PC-9 (cell line): ENCODE data around the gene ARHGEF7. TPM values are rescaled to one million over a fixed set of nuclear protein-coding genes. Genes with fewer than 3 reads are reported as not detected.

Experiments used
- BruUV-seq: library from RNA; stranded (reverse); fragments of 400-500 nt; replicated peaks from 2 replicates; lab custom pipeline; 2021; lab: Mats Ljungman, UMichigan
- CTCF ChIA-PET: fragments of 300-600 bp; sonication (Branson Sonifier 250); formaldehyde crosslinking; loops from one replicate; lab custom pipeline; 2022; ENCODE audit warnings: antibody characterized with exemption; lab: Charles Lee
- POLR2A ChIA-PET: fragments of 300-600 bp; sonication (Branson Sonifier 250); formaldehyde crosslinking; loops from one replicate; lab custom pipeline; 2022; ENCODE audit warnings: antibody characterized with exemption; ENCODE audit not compliant: unreplicated experiment; lab: Charles Lee
- DNase-seq, 2 experiments: peaks; one replicate each; pipeline versions ENCODE4 v3.0.0 to v3.0.0-alpha.2; 2015 to 2022; ENCODE audit warnings: mixed read lengths in 1 of 2
- H2AFZ ChIP-seq: fragments of 200-600 bp; sonication (generic); 2 replicates; pipeline ENCODE4 v1.8.1; 2017; ENCODE audit warnings: antibody characterized with exemption
- H3F3A ChIP-seq: fragments of 200-600 bp; sonication (generic); 2 replicates; pipeline ENCODE4 v1.8.1; 2017; ENCODE audit warnings: antibody characterized with exemption, mild to moderate bottlenecking, low read depth; ENCODE audit not compliant: insufficient read depth
- H3K27ac ChIP-seq: fragments of 200-600 bp; sonication (generic); 2 replicates; pipeline ENCODE4 v1.6.1; 2016; ENCODE audit warnings: mixed run types
- H3K27me3 ChIP-seq: fragments of 200-600 bp; sonication (generic); 2 replicates; pipeline ENCODE4 v1.6.1; 2016; ENCODE audit warnings: low read depth, mixed run types; ENCODE audit not compliant: insufficient read depth
- H3K36me3 ChIP-seq: fragments of 200-600 bp; sonication (generic); 2 replicates; pipeline ENCODE4 v1.6.1; 2016; ENCODE audit warnings: low read depth, mixed run types
- H3K4me1 ChIP-seq: fragments of 200-600 bp; sonication (generic); replicated peaks from 2 replicates; pipeline ENCODE4 v1.6.1; 2016; ENCODE audit warnings: mixed run types; ENCODE audit not compliant: insufficient read depth
- H3K4me2 ChIP-seq: fragments of 200-600 bp; sonication (generic); 2 replicates; pipeline ENCODE4 v1.6.1; 2017; ENCODE audit warnings: mixed run types
- H3K4me3 ChIP-seq: fragments of 200-600 bp; sonication (generic); 2 replicates; pipeline ENCODE4 v1.6.1; 2016; ENCODE audit warnings: mixed run types
- H3K79me2 ChIP-seq: fragments of 200-600 bp; sonication (generic); 2 replicates; pipeline ENCODE4 v1.6.1; 2017; ENCODE audit warnings: low read depth, mixed run types
- H3K9me2 ChIP-seq: fragments of 200-600 bp; sonication (generic); 2 replicates; pipeline ENCODE4 v1.8.1; 2017; ENCODE audit warnings: mild to moderate bottlenecking; ENCODE audit not compliant: insufficient read depth
- H3K9me3 ChIP-seq: fragments of 200-600 bp; sonication (generic); 2 replicates; pipeline ENCODE4 v1.8.1; 2016; ENCODE audit warnings: low read depth; ENCODE audit not compliant: insufficient read depth
- H4K20me1 ChIP-seq: fragments of 200-600 bp; sonication (generic); 2 replicates; pipeline ENCODE4 v1.8.1; 2017; ENCODE audit not compliant: insufficient read depth
- EZH2 ChIP-seq: fragments of 200-600 bp; sonication (generic); IDR thresholded peaks from 2 replicates; pipeline ENCODE4 v1.8.0; 2017; ENCODE audit warnings: antibody characterized with exemption, low read depth
- intact Hi-C: fragments of 100-400 bp; cut with micrococcal nuclease; formaldehyde crosslinking; loops from one replicate; pipeline ENCODE4 v1.10.0; 2022; ENCODE audit not compliant: unreplicated experiment
- total RNA-seq: library from RNA; stranded (reverse); gene quantifications from 2 replicates; pipeline ENCODE4 v1.2.3, GENCODE V29; 2021
- TF ChIP-seq, protein P1 (sequence below): fragments of 200-600 bp; sonication (generic); conservative IDR thresholded peaks from 2 replicates; pipeline ENCODE4 v1.6.1; 2017; ENCODE audit warnings: mixed run types, antibody characterized with exemption, mild to moderate bottlenecking, moderate library complexity

ARHGEF7 gene
- total RNA-seq, 1 experiment from 2014 or later = 37.0 TPM

DNA sequence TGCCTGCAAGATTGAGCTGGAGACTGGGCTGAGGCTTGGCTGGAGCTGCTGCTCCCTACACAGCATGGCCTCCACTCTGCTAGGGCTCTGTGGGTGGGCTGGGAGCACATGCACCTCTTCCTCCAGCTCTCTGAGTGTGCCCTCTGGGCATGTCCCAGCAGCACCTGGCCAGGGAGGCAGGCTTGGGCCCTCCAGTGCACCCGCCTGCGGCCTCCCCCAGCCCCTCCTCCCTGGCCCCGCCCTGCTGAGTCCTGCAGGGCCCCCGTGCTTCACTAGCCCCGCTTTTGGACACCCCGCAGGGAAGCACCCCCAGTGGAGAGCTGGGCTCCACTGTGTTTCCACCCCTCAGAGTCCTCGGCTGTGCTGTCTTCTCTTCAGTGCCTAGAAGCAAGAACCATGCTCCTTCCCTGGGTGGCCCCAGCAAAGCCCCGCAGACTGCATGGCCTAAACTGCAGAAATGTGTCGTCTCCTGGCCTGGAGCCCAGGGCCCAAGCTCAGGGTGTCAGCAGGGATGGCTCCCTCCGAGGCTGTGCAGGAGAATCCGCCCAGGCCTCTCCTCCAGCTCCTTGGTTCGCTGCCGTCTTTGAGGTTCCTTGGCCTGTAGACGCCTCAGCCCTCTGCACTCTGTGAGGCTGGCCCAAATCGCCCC is 200.4 kb downstream of the ARHGEF7 start:
- H3K27ac ChIP-seq = no peak overlapping the region
- POLR2A ChIA-PET = no interaction called here
- no peaks in the 10 kb centered on the region for H3K9me2 ChIP-seq
- H3K4me3 ChIP-seq = no peak overlapping the region
- H3K36me3 ChIP-seq = no peaks in the 10 kb centered on the region
- no peaks in the 10 kb centered on the region for H3K9me3 ChIP-seq
- CTCF ChIA-PET = no interaction called here
- no peaks in the 10 kb centered on the region for H3F3A ChIP-seq
- BruUV-seq = no TSS peak
- no peak for DNase-seq
- no peaks in the 10 kb centered on the region for H4K20me1 ChIP-seq
- no peaks in the 10 kb centered on the region for H3K27me3 ChIP-seq
- H3K4me2 ChIP-seq = no peak overlapping the region
- no peaks in the 10 kb centered on the region for H3K4me1 ChIP-seq
- TF ChIP-seq, protein P1, sequence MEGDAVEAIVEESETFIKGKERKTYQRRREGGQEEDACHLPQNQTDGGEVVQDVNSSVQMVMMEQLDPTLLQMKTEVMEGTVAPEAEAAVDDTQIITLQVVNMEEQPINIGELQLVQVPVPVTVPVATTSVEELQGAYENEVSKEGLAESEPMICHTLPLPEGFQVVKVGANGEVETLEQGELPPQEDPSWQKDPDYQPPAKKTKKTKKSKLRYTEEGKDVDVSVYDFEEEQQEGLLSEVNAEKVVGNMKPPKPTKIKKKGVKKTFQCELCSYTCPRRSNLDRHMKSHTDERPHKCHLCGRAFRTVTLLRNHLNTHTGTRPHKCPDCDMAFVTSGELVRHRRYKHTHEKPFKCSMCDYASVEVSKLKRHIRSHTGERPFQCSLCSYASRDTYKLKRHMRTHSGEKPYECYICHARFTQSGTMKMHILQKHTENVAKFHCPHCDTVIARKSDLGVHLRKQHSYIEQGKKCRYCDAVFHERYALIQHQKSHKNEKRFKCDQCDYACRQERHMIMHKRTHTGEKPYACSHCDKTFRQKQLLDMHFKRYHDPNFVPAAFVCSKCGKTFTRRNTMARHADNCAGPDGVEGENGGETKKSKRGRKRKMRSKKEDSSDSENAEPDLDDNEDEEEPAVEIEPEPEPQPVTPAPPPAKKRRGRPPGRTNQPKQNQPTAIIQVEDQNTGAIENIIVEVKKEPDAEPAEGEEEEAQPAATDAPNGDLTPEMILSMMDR = no peak
- TF ChIP-seq EZH2 = no peak
- no peaks in the 10 kb centered on the region for H3K79me2 ChIP-seq
- intact Hi-C loops = no loop called here
- no peak overlapping the region for H2AFZ ChIP-seq

DNA sequence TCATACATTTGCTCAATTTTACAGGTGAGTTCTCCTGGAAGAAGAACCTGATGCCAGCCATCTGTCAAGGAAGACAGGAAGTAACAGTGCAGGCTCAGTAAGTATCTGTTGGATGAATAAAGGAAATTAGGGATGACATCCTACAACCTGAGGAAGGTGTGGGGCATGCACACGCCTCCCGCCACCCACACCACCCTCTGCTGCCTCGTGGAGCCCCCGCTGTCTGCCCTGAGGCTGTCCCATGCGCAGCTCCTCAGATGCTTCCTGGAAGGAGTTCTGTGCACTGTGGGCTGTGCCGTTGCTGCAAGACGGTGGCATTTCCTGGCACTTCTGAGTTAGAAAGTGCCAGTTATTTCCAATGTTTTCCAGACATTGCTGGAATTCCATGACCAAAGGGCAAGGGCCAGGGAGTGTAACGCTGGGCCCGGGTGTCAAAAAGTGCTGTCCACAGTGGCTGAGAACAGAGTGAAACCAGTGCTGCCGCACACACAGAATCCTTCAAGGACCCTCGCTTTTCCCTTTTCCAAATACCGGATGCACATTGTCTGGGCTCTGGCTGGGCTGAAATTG is 201.1 kb downstream of the ARHGEF7 start:
- Histone ChIP-seq H3K4me3 (no peak overlapping the region), H3F3A (no peaks in the 10 kb centered on the region), H4K20me1 (no peaks in the 10 kb centered on the region), H3K27ac (no peak overlapping the region), H3K79me2 (no peaks in the 10 kb centered on the region), H3K36me3 (no peaks in the 10 kb centered on the region), H3K9me3 (no peaks in the 10 kb centered on the region), H2AFZ (no peak overlapping the region), H3K9me2 (no peaks in the 10 kb centered on the region), H3K4me2 (no peak overlapping the region), H3K4me1 (no peaks in the 10 kb centered on the region), H3K27me3 (no peaks in the 10 kb centered on the region)
- BruUV-seq = no TSS peak
- no peak for TF ChIP-seq EZH2
- TF ChIP-seq, protein P1 = no peak
- DNase-seq = no peak
- ChIA-PET CTCF (no interaction called here), POLR2A (no interaction called here)
- intact Hi-C loops = no loop called here

DNA sequence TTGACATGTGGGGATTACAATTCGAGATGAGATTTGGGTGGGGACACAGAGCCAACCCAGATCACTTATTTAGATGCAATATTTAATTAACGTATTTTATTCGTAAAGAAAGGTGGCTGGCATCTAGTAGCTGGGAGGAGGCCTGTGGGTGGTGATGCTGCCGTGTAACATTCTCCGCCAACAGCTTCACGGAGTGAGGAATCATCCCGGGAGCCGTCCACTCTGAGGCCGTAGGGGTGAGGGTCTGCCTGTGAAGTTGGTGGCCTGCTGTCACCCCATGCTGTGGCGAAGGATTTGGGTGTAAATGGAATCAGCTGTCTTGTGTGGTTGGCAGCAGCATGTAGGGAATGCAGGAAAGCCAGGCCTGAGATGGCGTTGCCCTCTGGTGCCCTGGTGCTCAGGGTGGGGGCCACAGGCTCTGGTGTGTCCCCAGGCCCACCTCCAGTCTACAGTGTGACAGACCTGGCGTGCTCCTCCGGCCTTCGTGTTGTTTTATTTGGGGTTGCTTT is 202.0 kb downstream of the ARHGEF7 start:
- H3K27me3 ChIP-seq = no peaks in the 10 kb centered on the region
- no peak overlapping the region for H3K4me3 ChIP-seq
- no peaks in the 10 kb centered on the region for H4K20me1 ChIP-seq
- H3K79me2 ChIP-seq = no peaks in the 10 kb centered on the region
- no peak overlapping the region for H3K4me2 ChIP-seq
- no peak overlapping the region for H3K27ac ChIP-seq
- BruUV-seq = no TSS peak
- no peaks in the 10 kb centered on the region for H3K36me3 ChIP-seq
- DNase-seq = no peak
- no peaks in the 10 kb centered on the region for H3K4me1 ChIP-seq
- H3F3A ChIP-seq = no peaks in the 10 kb centered on the region
- H3K9me3 ChIP-seq = no peaks in the 10 kb centered on the region
- intact Hi-C loops = no loop called here
- ChIA-PET CTCF (no interaction called here), POLR2A (no interaction called here)
- TF ChIP-seq, protein P1 = no peak
- TF ChIP-seq EZH2 = no peak
- H3K9me2 ChIP-seq = no peaks in the 10 kb centered on the region
- H2AFZ ChIP-seq = no peak overlapping the region
